Uterus (tissue), 2 donors: ENCODE data around the gene ADGRL3.

Source experiments
- POLR2A ChIP-seq, 2 donors: fragments of 450-650 bp; IDR thresholded peaks; one replicate each; pipeline ENCODE4 v1.6.1; 2016; ENCODE audit warnings: antibody characterized with exemption in 2 of 2, mild to moderate bottlenecking in 1 of 2, moderate library complexity in 1 of 2
- TF ChIP-seq, protein P1 (sequence below), 4 experiments: fragments of 200-600 bp in 2 of 4; fragments of 450-650 bp in 2 of 4; sonication (generic) in 2 of 4; IDR thresholded peaks; one replicate each; pipeline ENCODE4 v1.5.1; 2016 to 2019; ENCODE audit warnings: antibody characterized with exemption in 4 of 4, mild to moderate bottlenecking in 2 of 4, moderate library complexity in 1 of 4

DNA sequence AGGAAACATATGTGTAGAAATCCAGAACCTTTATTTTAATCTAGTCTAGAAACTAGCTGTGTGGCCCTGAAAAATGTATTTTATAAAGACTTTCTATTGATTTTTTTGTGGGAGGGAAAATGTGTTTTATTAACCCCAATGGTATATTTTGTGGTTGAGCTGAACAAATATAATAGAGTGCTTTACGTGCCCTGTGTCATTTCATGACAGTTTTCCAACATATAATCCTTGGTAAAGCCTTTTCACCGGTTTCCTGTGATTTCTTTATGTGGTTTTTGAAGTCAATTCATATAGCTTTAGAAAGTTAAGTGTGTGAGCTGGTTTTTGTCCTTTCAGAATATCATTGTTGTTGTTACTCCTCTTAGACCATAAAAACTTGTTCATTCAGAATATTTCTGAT lies 375.7 kb downstream of the ADGRL3 start:
- TF ChIP-seq POLR2A (IDR thresholded peaks at IDR 0.05) = no peak
- TF ChIP-seq, protein P1, sequence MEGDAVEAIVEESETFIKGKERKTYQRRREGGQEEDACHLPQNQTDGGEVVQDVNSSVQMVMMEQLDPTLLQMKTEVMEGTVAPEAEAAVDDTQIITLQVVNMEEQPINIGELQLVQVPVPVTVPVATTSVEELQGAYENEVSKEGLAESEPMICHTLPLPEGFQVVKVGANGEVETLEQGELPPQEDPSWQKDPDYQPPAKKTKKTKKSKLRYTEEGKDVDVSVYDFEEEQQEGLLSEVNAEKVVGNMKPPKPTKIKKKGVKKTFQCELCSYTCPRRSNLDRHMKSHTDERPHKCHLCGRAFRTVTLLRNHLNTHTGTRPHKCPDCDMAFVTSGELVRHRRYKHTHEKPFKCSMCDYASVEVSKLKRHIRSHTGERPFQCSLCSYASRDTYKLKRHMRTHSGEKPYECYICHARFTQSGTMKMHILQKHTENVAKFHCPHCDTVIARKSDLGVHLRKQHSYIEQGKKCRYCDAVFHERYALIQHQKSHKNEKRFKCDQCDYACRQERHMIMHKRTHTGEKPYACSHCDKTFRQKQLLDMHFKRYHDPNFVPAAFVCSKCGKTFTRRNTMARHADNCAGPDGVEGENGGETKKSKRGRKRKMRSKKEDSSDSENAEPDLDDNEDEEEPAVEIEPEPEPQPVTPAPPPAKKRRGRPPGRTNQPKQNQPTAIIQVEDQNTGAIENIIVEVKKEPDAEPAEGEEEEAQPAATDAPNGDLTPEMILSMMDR (IDR thresholded peaks at IDR 0.05) = no peak
